GM19193 (cell line): ENCODE data around the gene HSF4.

Experiments used
- POLR2A ChIP-seq: IDR thresholded peaks from 4 replicates; pipeline ENCODE4 v1.6.1; 2011; ENCODE audit not compliant: insufficient read depth, insufficient read length; ENCODE audit errors: extremely low read depth

Gene HSF4

GRCh38 chr16:67210069-67210937 lies 45.8 kb downstream of the HSF4 start:
- no peak for TF ChIP-seq POLR2A

GRCh38 chr16:67211674-67212073 lies 47.1 kb downstream of the HSF4 start:
- no peak for TF ChIP-seq POLR2A

GRCh38 chr16:67212766-67213165 lies 48.2 kb downstream of the HSF4 start:
- TF ChIP-seq POLR2A, result no peak

- no peak for TF ChIP-seq POLR2A
These were observed 48.9 kb downstream of the HSF4 start for GRCh38 chr16:67213197-67214019.

- TF ChIP-seq POLR2A, result no peak
These were observed 51.2 kb downstream of the HSF4 start for GRCh38 chr16:67215706-67216105.

GRCh38 chr16:67216612-67217490 lies 52.3 kb downstream of the HSF4 start:
- TF ChIP-seq POLR2A, result no peak
